ENCODE results near the gene FGF7.
"Not testable (repeated sequence)": the region's sequence is repeated elsewhere in the genome, so short reads cannot be mapped to it uniquely, and the experiment has no call there.

Gene FGF7

GRCh38 chr15:49492830-49493229 is 69.8 kb downstream of the FGF7 start:
- no peak for DNase-seq (ENCODE audit: low read depth, low spot score)

- DNase-seq (ENCODE audit: low read depth, low spot score) = no peak
Observed at GRCh38 chr15:49494842-49495241, 71.8 kb downstream of the FGF7 start.

- no peak for DNase-seq (ENCODE audit: low read depth, low spot score)
Observed at GRCh38 chr15:49495993-49496753, 73.1 kb downstream of the FGF7 start.

GRCh38 chr15:49501586-49501985 is 78.5 kb downstream of the FGF7 start:
- no peak for DNase-seq (ENCODE audit: low read depth, low spot score)

- DNase-seq (ENCODE audit: low read depth, low spot score) = no peak
Observed at GRCh38 chr15:49506341-49506740, 83.3 kb downstream of the FGF7 start.

GRCh38 chr15:49507261-49507660 is 84.2 kb downstream of the FGF7 start:
- DNase-seq (ENCODE audit: low read depth, low spot score) = no peak

GRCh38 chr15:49512739-49513138 is 89.7 kb downstream of the FGF7 start:
- not testable (repeated sequence) for DNase-seq (ENCODE audit: low read depth, low spot score)

- DNase-seq (ENCODE audit: low read depth, low spot score) = no peak
Observed at GRCh38 chr15:49521802-49522201, 98.8 kb downstream of the FGF7 start.

GRCh38 chr15:49528289-49528688 is 105.2 kb downstream of the FGF7 start:
- no peak for DNase-seq (ENCODE audit: low read depth, low spot score)

- no peak for DNase-seq (ENCODE audit: low read depth, low spot score)
Observed at GRCh38 chr15:49530092-49530491, 107.0 kb downstream of the FGF7 start.

All from activated CD4-positive, CD25-positive, alpha-beta regulatory T cell treated with anti-CD3 and anti-CD28 coated beads, Interleukin-2, amount 50 U/mL, for 16 hours (primary cell).